ENCODE data around the gene DNASE1.

DNASE1 gene

GRCh38 chr16:3701531-3701930, 47.0 kb downstream of the DNASE1 start:
- no peak overlapping the region for H3K9ac ChIP-seq
- no peak overlapping the region for H2AFZ ChIP-seq
- H3K27me3 ChIP-seq (ENCODE audit: control insufficient read depth, insufficient read depth, low read length) = no peaks in the 10 kb centered on the region
- no peak overlapping the region for H3K4me2 ChIP-seq (ENCODE audit: low read length)
- H3K9me3 ChIP-seq (ENCODE audit: control insufficient read depth, low read length) = no peaks in the 10 kb centered on the region
- H3K79me2 ChIP-seq = peaks cover under 1% of the 10 kb centered on the region
- TF ChIP-seq CTCF (IDR thresholded peaks at IDR 0.05) = no peak
- peaks cover 5% of the 10 kb centered on the region for H3K4me1 ChIP-seq
- no peaks in the 10 kb centered on the region for H3K36me3 ChIP-seq (ENCODE audit: control insufficient read depth, insufficient read depth, low read length)
- H3K4me3 ChIP-seq (ENCODE audit: low read depth, low read length) = no peak overlapping the region
- H3K27ac ChIP-seq = no peak overlapping the region

- H3K4me2 ChIP-seq (ENCODE audit: low read length) = no peak overlapping the region
- H3K27ac ChIP-seq = no peak overlapping the region
- H3K9me3 ChIP-seq (ENCODE audit: control insufficient read depth, low read length) = no peaks in the 10 kb centered on the region
- no peak overlapping the region for H3K4me3 ChIP-seq (ENCODE audit: low read depth, low read length)
- no peak overlapping the region for H3K9ac ChIP-seq
- no peaks in the 10 kb centered on the region for H3K27me3 ChIP-seq (ENCODE audit: control insufficient read depth, insufficient read depth, low read length)
- peaks cover 3% of the 10 kb centered on the region for H3K79me2 ChIP-seq
- H2AFZ ChIP-seq = no peak overlapping the region
- TF ChIP-seq CTCF (IDR thresholded peaks at IDR 0.05) = no peak
- peaks cover under 1% of the 10 kb centered on the region for H3K4me1 ChIP-seq
- no peaks in the 10 kb centered on the region for H3K36me3 ChIP-seq (ENCODE audit: control insufficient read depth, insufficient read depth, low read length)
Observed at GRCh38 chr16:3702082-3702481, 47.6 kb downstream of the DNASE1 start.

GRCh38 chr16:3706253-3707012, 51.9 kb downstream of the DNASE1 start:
- Histone ChIP-seq H2AFZ (no peak overlapping the region), H3K27ac (no peak overlapping the region), H3K27me3 (ENCODE audit: control insufficient read depth, insufficient read depth, low read length) (no peaks in the 10 kb centered on the region), H3K4me2 (ENCODE audit: low read length) (no peak overlapping the region), H3K9me3 (ENCODE audit: control insufficient read depth, low read length) (no peaks in the 10 kb centered on the region), H3K79me2 (peaks cover 5% of the 10 kb centered on the region), H3K4me3 (ENCODE audit: low read depth, low read length) (no peak overlapping the region), H3K9ac (no peak overlapping the region), H3K36me3 (ENCODE audit: control insufficient read depth, insufficient read depth, low read length) (no peaks in the 10 kb centered on the region), H3K4me1 (no peaks in the 10 kb centered on the region)
- no peak for TF ChIP-seq CTCF (IDR thresholded peaks at IDR 0.05)
